ENCODE results near the gene LARGE2. TPM values are rescaled to one million over a fixed set of nuclear protein-coding genes. Genes with fewer than 3 reads are reported as not detected.

Gene LARGE2
- total and polyA plus RNA-seq, 9 of the 15 experiments (the other 6 are each of a cell fraction or from before 2014, with no cell fraction given): 0.56 to 14.1 (median 6.6) TPM

- peaks cover 11% of the 10 kb centered on the region for H4K20me1 ChIP-seq (replicated peaks; ENCODE audit: control insufficient read depth, insufficient read depth, low read length)
- BruUV-seq (replicated peaks): no TSS peak
- H3K9me3 ChIP-seq (replicated peaks; ENCODE audit: control insufficient read depth, insufficient read depth, low read depth, low read length): no peaks in the 10 kb centered on the region
- no peak overlapping the region for H2AFZ ChIP-seq (ENCODE audit: low read depth, low read length)
- peak; percentile 64 for FAIRE-seq
- WGBS (ENCODE audit: insufficient coverage, low coverage, missing lambda C conversion rate): 33% methylated on average over 3 of the region's 3 CpGs
- H3K9ac ChIP-seq (ENCODE audit: insufficient read depth in 1 of 2, low read depth in 2 of 2, low read length in 2 of 2): no peak overlapping the region
- ChIA-PET CTCF (ENCODE audit: low intra/inter-chr PET ratio) (no interaction called here), POLR2A (no interaction called here)
- in situ Hi-C loops (cut with MboI) (no loop called here), intact Hi-C loops (cut with micrococcal nuclease) (loop anchor here (10.0 kb wide), 1 partner anchor 67 kb away; no protein-coding TSS in a partner anchor)
- H3K36me3 ChIP-seq (ENCODE audit: control insufficient read depth, insufficient read depth, low read length): peaks cover 65% of the 10 kb centered on the region
- H3K27ac ChIP-seq (ENCODE audit: extremely low read depth, low read depth, low read length): no peak overlapping the region
- H3K79me2 ChIP-seq (ENCODE audit: control insufficient read depth, insufficient read depth, low read length): no peaks in the 10 kb centered on the region
- H3K27me3 ChIP-seq (ENCODE audit: control insufficient read depth in 2 of 2, insufficient read depth in 2 of 2, low read length in 2 of 2): no peaks in the 10 kb centered on the region
- peak; percentile 34 to 59 (median 40) for DNase-seq (ENCODE audit: extremely low read depth in 1 of 4, low spot score in 3 of 4)
- no peak for ATAC-seq
- peaks cover 11 to 22% of the 10 kb centered on the region in 2 experiments for H3K4me1 ChIP-seq (replicated peaks in 1 of 2; ENCODE audit: control insufficient read depth in 2 of 2, insufficient read depth in 2 of 2, low read length in 2 of 2)
- H3K9me1 ChIP-seq (ENCODE audit: control insufficient read depth, insufficient read depth, low read length): no peaks in the 10 kb centered on the region
- H3K4me2 ChIP-seq (ENCODE audit: insufficient read depth, low read length): no peak overlapping the region
- no peak overlapping the region for H3K4me3 ChIP-seq
- no peak for TF ChIP-seq SMC3 (conservative IDR thresholded peaks at IDR 0.05; ENCODE audit: insufficient read depth, low read depth, low read length)
- TF ChIP-seq POLR2AphosphoS5 (IDR thresholded peaks at IDR 0.05; ENCODE audit: control insufficient read depth, insufficient read depth, low read depth, low read length): no peak
- TF ChIP-seq, protein P1, sequence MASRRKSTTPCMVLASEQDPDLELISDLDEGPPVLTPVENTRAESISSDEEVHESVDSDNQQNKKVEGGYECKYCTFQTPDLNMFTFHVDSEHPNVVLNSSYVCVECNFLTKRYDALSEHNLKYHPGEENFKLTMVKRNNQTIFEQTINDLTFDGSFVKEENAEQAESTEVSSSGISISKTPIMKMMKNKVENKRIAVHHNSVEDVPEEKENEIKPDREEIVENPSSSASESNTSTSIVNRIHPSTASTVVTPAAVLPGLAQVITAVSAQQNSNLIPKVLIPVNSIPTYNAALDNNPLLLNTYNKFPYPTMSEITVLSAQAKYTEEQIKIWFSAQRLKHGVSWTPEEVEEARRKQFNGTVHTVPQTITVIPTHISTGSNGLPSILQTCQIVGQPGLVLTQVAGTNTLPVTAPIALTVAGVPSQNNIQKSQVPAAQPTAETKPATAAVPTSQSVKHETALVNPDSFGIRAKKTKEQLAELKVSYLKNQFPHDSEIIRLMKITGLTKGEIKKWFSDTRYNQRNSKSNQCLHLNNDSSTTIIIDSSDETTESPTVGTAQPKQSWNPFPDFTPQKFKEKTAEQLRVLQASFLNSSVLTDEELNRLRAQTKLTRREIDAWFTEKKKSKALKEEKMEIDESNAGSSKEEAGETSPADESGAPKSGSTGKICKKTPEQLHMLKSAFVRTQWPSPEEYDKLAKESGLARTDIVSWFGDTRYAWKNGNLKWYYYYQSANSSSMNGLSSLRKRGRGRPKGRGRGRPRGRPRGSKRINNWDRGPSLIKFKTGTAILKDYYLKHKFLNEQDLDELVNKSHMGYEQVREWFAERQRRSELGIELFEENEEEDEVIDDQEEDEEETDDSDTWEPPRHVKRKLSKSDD (conservative IDR thresholded peaks at IDR 0.05; ENCODE audit: low read length): no peak
- TF ChIP-seq CTBP1 (IDR thresholded peaks at IDR 0.05; ENCODE audit: borderline replicate concordance): no peak
- no peak for TF ChIP-seq EHMT2 (IDR thresholded peaks at IDR 0.05)
- TF ChIP-seq ILK (tag; IDR thresholded peaks at IDR 0.05; ENCODE audit: borderline replicate concordance, low read depth): no peak
- no peak for TF ChIP-seq THRA (IDR thresholded peaks at IDR 0.05)
- TF ChIP-seq NCOR1 (IDR thresholded peaks at IDR 0.05): peak; percentile 39; the same call in 1 of the 2 replicates
- no peak for TF ChIP-seq ZNF717 (CRISPR knock-in tag; IDR thresholded peaks at IDR 0.05)
These were observed 44.6 kb upstream of the LARGE2 start for GRCh38 chr11:45877845-45878244.

Measured in K562 (cell line).